Activated CD8-positive, alpha-beta T cell treated with anti-CD3 and anti-CD28 coated beads, Interleukin-2, amount 10 ng/mL, durations not matched to agents 7 days and 5 days (primary cell): Measurements from ENCODE around the gene CDC26. TPM values are rescaled to one million over a fixed set of nuclear protein-coding genes. Genes with fewer than 3 reads are reported as not detected.
"Not testable (repeated sequence)": the region's sequence is repeated elsewhere in the genome, so short reads cannot be mapped to it uniquely, and the experiment has no call there.

ENCODE experiments used
- ATAC-seq: fragments of 150-1000 bp; cut with Tn5 transposase; one replicate; pipeline ENCODE4 v1.10.0; 2021; ENCODE audit warnings: moderate library complexity
- CTCF ChIA-PET: fragments of 350-600 bp; sonication (Branson Sonifier 250); formaldehyde crosslinking; loops from one replicate; lab custom pipeline; 2021; ENCODE audit warnings: antibody characterized with exemption; lab: Charles Lee
- POLR2A ChIA-PET: fragments of 350-600 bp; sonication (Branson Sonifier 250); formaldehyde crosslinking; loops from one replicate; lab custom pipeline; 2021; ENCODE audit warnings: antibody characterized with exemption; lab: Charles Lee
- DNase-seq: peaks from one replicate; pipeline ENCODE4 v3.0.0-alpha.2; 2020
- H3K27ac Mint-ChIP-seq: one replicate; pipeline ENCODE4 v1.8.0; 2021; ENCODE audit warnings: mild to moderate bottlenecking, mixed read lengths
- H3K27me3 Mint-ChIP-seq: one replicate; pipeline ENCODE4 v1.8.0; 2021; ENCODE audit warnings: low read depth, mixed read lengths
- H3K36me3 Mint-ChIP-seq: one replicate; pipeline ENCODE4 v1.8.0; 2021; ENCODE audit warnings: low read depth, mixed read lengths
- H3K4me1 Mint-ChIP-seq: one replicate; pipeline ENCODE4 v1.8.0; 2021; ENCODE audit warnings: low read depth, mixed read lengths
- H3K4me3 Mint-ChIP-seq: one replicate; pipeline ENCODE4 v1.8.0; 2021; ENCODE audit warnings: mild to moderate bottlenecking, mixed read lengths
- H3K9me3 Mint-ChIP-seq: one replicate; pipeline ENCODE4 v1.8.0; 2022; ENCODE audit warnings: mixed read lengths; ENCODE audit not compliant: insufficient read depth
- total RNA-seq, 2 experiments: library from RNA; stranded (reverse); gene quantifications; one replicate each; pipeline ENCODE4 v1.2.3, GENCODE V29; 2021

CDC26 gene
- total RNA-seq, 2 experiments from 2014 or later: 26.1 to 28.9 TPM

DNA sequence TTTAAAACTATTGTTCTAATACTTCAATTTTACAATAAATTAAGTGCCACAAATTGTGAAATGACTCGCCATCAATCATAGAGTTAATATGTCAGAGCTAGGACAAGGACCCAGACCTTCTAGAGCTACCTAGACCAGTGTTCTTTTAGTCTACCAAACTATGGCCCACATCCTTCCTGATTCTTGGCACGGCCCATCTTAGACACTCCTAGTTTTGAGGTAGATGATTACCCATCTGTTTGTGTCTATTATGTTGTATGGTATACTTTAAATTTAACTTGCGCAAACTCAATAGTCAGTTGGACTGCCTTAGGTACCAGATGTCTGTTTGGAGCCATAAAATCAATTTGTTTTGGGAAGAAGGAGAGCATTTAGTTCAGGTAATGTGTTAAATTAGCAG, 17.5 kb downstream of the CDC26 start:
- POLR2A ChIA-PET: no interaction called here
- CTCF ChIA-PET: interaction anchor here (1.1 kb wide), 1 partner anchor 17 kb away, joined by 3 read pairs; the partner anchor contains the start of genes CDC26 and PRPF4
- H3K27ac Mint-ChIP-seq: no peak overlapping the region
- H3K36me3 Mint-ChIP-seq: peaks cover 23% of the 10 kb centered on the region
- H3K27me3 Mint-ChIP-seq: no peaks in the 10 kb centered on the region
- H3K9me3 Mint-ChIP-seq: no peaks in the 10 kb centered on the region
- no peak for DNase-seq
- H3K4me3 Mint-ChIP-seq: no peak overlapping the region
- no peak for ATAC-seq
- H3K4me1 Mint-ChIP-seq: peaks cover 2% of the 10 kb centered on the region

DNA sequence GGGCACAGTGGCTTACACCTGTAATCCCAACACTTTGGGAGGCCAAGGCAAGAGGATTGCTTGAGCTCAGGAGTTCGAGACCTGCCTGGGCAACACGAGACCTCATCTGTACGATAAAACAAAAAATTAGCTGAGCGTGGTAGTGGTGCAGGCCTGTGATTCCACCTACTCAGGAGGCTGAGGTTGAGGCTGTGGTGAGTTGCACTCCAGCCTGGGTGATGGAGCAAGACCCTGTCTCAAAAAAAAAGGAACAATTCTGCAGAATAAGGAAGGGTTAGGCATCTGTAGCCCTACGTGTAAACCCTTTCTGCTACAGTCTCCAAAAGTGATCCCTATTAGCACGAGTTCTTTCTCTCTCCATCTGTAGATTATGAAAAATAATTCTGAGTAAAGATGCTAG, 19.9 kb downstream of the CDC26 start:
- ATAC-seq: no peak
- H3K27ac Mint-ChIP-seq: no peak overlapping the region
- POLR2A ChIA-PET: no interaction called here

DNA sequence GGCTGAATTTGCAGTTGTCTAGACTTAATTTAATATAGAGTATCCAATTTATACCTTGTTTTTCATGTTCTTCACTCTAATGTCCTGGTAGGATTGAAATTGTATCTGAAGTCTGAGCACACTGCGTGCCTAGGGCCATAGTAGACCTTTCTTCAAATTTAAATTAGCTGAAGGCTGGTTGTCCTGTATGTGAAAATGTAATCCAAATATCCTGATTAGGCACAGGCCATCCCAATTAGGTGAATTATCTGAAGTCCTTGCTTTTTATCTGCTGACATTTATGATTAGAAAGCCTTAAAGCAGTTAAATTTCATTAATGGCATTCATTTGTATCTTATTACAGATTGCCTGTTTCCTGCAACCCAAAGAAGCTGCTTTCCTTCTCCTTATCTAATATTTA, 20.4 kb downstream of the CDC26 start:
- H3K36me3 Mint-ChIP-seq: peaks cover 15% of the 10 kb centered on the region
- peaks cover 2% of the 10 kb centered on the region for H3K4me1 Mint-ChIP-seq
- no peaks in the 10 kb centered on the region for H3K27me3 Mint-ChIP-seq
- H3K9me3 Mint-ChIP-seq: no peaks in the 10 kb centered on the region
- DNase-seq: no peak
- CTCF ChIA-PET: interaction anchor here (1.0 to 2.0 kb wide), 2 partner anchors 12 to 20 kb away, joined by 3 to 6 read pairs; partner anchors contain the start of genes CDC26 and PRPF4
- no peak overlapping the region for H3K4me3 Mint-ChIP-seq
- POLR2A ChIA-PET: no interaction called here
- ATAC-seq: no peak
- no peak overlapping the region for H3K27ac Mint-ChIP-seq

More for the DNA sequence above, 19.9 kb downstream of the CDC26 start:
- Mint-ChIP-seq H3K4me3 (no peak overlapping the region), H3K27me3 (no peaks in the 10 kb centered on the region), H3K36me3 (peaks cover 20% of the 10 kb centered on the region), H3K9me3 (no peaks in the 10 kb centered on the region), H3K4me1 (peaks cover 2% of the 10 kb centered on the region)
- CTCF ChIA-PET: interaction anchor here (1.0 kb wide), 1 partner anchor 12 kb away, joined by 3 read pairs; no protein-coding TSS in a partner anchor
- no peak for DNase-seq

DNA sequence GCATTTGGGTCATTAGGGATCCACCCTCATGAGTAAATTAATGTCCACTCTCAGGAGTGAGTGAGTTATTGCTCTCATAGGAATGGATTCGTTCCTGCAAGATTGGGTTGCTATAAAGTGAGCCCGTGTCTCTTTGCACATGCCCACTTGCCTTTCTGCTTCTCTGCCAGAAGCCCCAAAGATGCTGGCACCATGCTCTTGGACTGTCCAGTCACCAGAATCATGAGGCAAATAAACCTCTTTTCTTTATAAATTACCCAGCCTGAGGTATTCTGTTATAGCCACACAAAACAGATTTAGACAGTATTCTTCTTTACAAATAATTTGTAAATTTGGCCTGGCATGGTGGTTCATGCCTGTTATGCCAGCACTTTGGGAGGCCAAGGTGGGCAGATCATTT, 24.6 kb downstream of the CDC26 start:
- ChIA-PET POLR2A (no interaction called here), CTCF (no interaction called here)
- no peak for DNase-seq
- Mint-ChIP-seq H3K27me3 (no peaks in the 10 kb centered on the region), H3K9me3 (peaks cover 4% of the 10 kb centered on the region), H3K4me3 (no peak overlapping the region), H3K4me1 (no peaks in the 10 kb centered on the region), H3K27ac (no peak overlapping the region), H3K36me3 (peaks cover 11% of the 10 kb centered on the region)
- ATAC-seq: no peak

DNA sequence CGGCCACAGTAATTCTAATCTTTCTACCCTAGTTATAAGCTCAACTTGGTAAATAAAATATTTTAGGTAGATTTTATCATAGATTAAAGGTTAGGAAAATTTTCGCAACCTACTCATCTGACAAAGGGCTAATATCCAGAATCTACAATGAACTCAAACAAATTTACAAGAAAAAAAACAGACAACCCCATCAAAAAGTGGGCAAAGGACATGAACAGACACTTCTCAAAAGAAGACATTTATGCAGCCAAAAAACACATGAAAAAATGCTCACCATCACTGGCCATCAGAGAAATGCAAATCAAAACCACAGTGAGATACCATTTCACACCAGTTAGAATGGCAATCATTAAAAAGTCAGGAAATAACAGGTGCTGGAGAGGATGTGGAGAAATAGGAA, 25.7 kb downstream of the CDC26 start:
- H3K27me3 Mint-ChIP-seq, DNase-seq, H3K9me3 Mint-ChIP-seq, POLR2A ChIA-PET, ATAC-seq, H3K27ac Mint-ChIP-seq, H3K4me3 Mint-ChIP-seq, CTCF ChIA-PET, H3K4me1 Mint-ChIP-seq: not testable (repeated sequence)
- peaks cover 11% of the 10 kb centered on the region for H3K36me3 Mint-ChIP-seq

DNA sequence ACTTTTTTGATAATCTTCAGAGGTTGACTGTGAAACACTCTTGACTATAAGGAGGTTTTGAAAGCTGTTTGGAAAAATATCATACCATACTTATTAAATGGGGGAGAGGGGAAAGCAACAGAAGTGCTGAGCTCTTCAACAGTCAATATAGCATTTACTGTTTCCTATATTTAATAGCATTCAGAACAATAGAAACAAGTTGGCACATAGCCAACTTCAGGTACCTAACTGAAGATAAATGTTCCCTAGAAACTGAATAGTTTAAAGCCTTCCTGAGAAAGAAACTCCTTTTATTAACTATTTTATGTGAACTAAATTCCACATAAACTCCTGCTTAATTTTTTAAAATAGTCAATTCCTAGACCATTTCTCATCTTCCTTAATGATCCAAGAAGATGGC, 27.7 kb downstream of the CDC26 start:
- Mint-ChIP-seq H3K4me3 (no peak overlapping the region), H3K27ac (no peak overlapping the region), H3K9me3 (peaks cover 4% of the 10 kb centered on the region), H3K27me3 (no peaks in the 10 kb centered on the region), H3K36me3 (peaks cover 11% of the 10 kb centered on the region), H3K4me1 (no peaks in the 10 kb centered on the region)
- ChIA-PET CTCF (interaction anchor here (2.3 kb wide), 1 partner anchor 27 kb away, joined by 8 read pairs; the partner anchor contains the start of gene CDC26), POLR2A (no interaction called here)
- ATAC-seq: no peak
- no peak for DNase-seq

DNA sequence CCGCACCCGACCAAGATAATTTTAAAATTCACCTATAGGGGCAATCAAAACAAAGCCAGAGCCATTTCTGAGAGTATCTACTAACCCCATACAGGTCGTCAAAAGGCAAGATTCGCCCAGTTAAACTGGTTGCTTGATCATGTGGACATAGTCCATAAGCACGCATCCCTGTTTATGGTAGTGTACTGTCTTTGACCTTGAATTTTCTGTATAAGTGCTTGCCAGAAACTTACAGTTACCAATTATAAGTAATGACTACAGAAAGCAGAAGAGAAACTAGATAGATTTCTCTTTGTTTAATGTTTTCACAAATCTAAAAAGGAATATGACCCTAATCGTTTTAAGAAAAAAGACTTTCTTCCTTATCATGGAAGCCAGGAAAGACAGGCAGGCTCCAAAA, 28.4 kb downstream of the CDC26 start:
- Mint-ChIP-seq H3K27ac (no peak overlapping the region), H3K4me3 (no peak overlapping the region), H3K27me3 (no peaks in the 10 kb centered on the region), H3K36me3 (peaks cover 11% of the 10 kb centered on the region), H3K4me1 (no peaks in the 10 kb centered on the region), H3K9me3 (peaks cover 4% of the 10 kb centered on the region)
- CTCF ChIA-PET: interaction anchor here (2.3 kb wide), 1 partner anchor 27 kb away, joined by 8 read pairs; the partner anchor contains the start of gene CDC26
- ATAC-seq: no peak
- no peak for DNase-seq
- POLR2A ChIA-PET: no interaction called here

DNA sequence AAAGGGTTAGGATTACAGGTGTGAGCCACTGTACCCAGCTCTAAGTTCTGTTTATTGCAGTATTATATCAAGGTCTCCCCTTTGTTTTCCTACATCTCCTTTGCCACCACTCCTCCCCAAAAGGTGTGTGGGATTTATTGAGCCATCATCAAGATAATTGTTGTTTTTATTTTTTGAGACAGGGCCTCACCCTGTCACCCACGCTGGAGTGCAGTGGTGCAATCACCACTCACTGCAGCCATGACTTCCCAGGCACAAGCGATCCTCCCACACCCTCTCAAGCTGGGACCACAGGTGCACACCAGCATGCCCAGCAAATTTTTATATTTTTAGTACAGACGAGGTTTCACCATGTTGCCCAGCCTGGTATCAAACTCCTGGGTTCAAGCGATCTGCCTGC, 29.5 kb downstream of the CDC26 start:
- Mint-ChIP-seq H3K9me3 (peaks cover 4% of the 10 kb centered on the region), H3K36me3 (peaks cover 7% of the 10 kb centered on the region), H3K27me3 (no peaks in the 10 kb centered on the region), H3K27ac (no peak overlapping the region), H3K4me1 (no peaks in the 10 kb centered on the region), H3K4me3 (no peak overlapping the region)
- DNase-seq (no peak), ATAC-seq (no peak)
- ChIA-PET POLR2A (no interaction called here), CTCF (no interaction called here)

DNA sequence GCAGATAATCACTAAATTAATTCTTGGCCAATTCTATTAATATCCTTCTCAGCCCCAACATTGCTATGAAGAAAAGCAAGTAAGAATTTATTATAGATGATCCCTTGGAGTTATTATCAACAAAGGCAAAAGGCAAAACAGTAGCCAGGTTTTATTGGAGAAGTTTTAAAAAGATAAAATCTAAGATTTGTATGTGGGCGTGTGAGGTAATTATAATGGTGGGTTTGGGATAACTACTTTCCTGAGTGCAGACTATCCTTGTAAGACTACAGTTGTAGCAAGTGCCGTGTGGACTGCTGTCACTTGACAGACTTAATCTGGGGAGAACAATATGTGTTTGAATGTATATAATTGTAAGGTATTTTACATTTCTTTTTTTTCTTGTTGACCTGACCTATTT, 30.8 kb downstream of the CDC26 start:
- ATAC-seq (no peak), DNase-seq (no peak)
- Mint-ChIP-seq H3K4me3 (no peak overlapping the region), H3K27me3 (no peaks in the 10 kb centered on the region), H3K9me3 (peaks cover 4% of the 10 kb centered on the region), H3K36me3 (peaks cover 4% of the 10 kb centered on the region), H3K27ac (no peak overlapping the region), H3K4me1 (no peaks in the 10 kb centered on the region)
- ChIA-PET POLR2A (no interaction called here), CTCF (no interaction called here)

DNA sequence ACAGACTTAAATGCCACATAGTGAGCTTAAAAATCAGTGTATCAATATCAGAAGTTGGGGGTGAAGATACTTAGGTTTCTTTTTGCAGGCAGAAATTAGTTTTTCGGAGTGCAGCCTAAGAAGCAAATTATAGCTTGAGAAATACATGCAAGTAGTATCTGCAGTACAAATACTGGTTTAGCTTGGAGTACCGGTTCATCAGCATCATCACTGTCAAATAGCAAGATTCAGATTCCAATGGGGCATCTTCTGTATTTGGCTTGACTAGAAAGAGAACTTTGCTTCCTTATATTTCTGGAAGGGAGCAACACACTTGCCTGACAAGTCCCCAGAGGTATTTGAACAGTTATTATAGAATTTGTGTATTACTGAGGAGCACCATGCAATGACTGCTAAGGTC, 34.2 kb downstream of the CDC26 start:
- POLR2A ChIA-PET: no interaction called here
- DNase-seq: no peak
- ATAC-seq: no peak
- Mint-ChIP-seq H3K27me3 (no peaks in the 10 kb centered on the region), H3K27ac (no peak overlapping the region), H3K4me1 (no peaks in the 10 kb centered on the region), H3K4me3 (no peak overlapping the region), H3K9me3 (no peaks in the 10 kb centered on the region), H3K36me3 (no peaks in the 10 kb centered on the region)
- CTCF ChIA-PET: interaction anchor here (1.6 kb wide), 1 partner anchor 34 kb away, joined by 5 read pairs; the partner anchor contains the start of genes CDC26 and PRPF4

DNA sequence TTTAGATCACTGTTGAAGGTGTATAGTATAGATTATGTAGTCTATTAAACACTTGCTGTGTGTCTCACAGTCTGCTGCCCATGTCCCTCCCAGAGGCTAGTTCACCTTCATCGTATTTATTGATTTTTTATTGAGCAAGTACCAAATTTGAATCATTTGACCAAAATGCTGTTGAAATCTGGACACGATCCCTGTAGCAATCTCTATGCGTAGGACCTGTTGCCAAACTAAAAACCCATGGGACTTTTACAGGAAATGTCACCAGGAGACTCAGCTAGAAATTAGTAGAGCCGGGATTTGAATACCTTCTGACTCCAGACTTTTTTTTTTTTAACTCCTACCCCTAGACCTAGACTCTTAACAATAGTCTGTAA, 36.5 kb downstream of the CDC26 start:
- H3K27me3 Mint-ChIP-seq: no peaks in the 10 kb centered on the region
- CTCF ChIA-PET: interaction anchor here (1.0 to 1.8 kb wide), 3 partner anchors 10 to 126 kb away, joined by 3 to 5 read pairs (median 3); partner anchors contain the start of gene CDC26
- peaks cover 2% of the 10 kb centered on the region for H3K4me1 Mint-ChIP-seq
- ATAC-seq: no peak
- no peak for DNase-seq
- POLR2A ChIA-PET: interaction anchor here (0.6 to 0.9 kb wide), 2 partner anchors 36 to 127 kb away, joined by 3 read pairs; partner anchors contain the start of genes CDC26 and PRPF4
- H3K4me3 Mint-ChIP-seq: no peak overlapping the region
- H3K27ac Mint-ChIP-seq: no peak overlapping the region
- H3K9me3 Mint-ChIP-seq: no peaks in the 10 kb centered on the region
- H3K36me3 Mint-ChIP-seq: no peaks in the 10 kb centered on the region

DNA sequence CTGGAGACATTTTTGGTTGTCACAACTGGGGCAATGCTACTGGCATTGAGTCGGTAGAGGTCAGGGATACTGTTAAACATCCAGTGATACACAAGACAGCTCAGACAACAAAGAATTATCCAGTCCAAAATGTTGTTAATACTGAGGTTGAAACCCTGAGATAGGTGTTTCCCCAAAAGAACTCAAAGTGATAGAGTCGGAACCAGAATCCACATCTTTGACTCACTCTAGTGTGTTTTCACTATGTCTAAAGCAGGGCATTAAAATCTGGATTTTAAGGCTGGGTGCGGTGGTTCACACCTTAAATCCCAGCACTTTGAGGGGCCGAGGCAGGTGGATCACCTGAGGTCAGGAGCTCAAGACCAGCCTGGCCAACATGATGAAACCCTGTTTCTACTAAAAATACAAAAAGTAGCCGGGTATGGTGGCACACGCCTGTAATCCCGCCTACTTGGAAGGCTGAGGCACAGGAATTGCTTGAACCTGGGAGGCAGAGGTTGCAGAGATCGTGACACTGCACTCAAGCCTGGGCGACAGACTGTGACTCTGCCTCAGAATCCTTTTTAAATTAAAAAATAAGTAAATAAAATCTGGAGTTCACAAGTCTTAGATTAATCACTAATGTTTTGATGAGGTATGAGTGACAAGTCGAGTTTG, 37.0 kb downstream of the CDC26 start:
- no peaks in the 10 kb centered on the region for H3K9me3 Mint-ChIP-seq
- POLR2A ChIA-PET: interaction anchor here (0.6 to 0.9 kb wide), 2 partner anchors 37 to 128 kb away, joined by 3 read pairs; partner anchors contain the start of genes CDC26 and PRPF4
- H3K4me3 Mint-ChIP-seq: no peak overlapping the region
- no peaks in the 10 kb centered on the region for H3K36me3 Mint-ChIP-seq
- no peak for DNase-seq
- no peaks in the 10 kb centered on the region for H3K27me3 Mint-ChIP-seq
- no peak overlapping the region for H3K27ac Mint-ChIP-seq
- H3K4me1 Mint-ChIP-seq: peaks cover 7% of the 10 kb centered on the region
- CTCF ChIA-PET: interaction anchor here (1.8 kb wide), 1 partner anchor 36 kb away, joined by 5 read pairs; the partner anchor contains the start of gene CDC26
- ATAC-seq: no peak
